ENCODE results near the gene WIPI1. TPM values are rescaled to one million over a fixed set of nuclear protein-coding genes. Genes with fewer than 3 reads are reported as not detected.
A peak's percentile ranks its signal among the peaks of the same experiment; 100 is the strongest.

Gene WIPI1
- total RNA-seq, 1 donor from 2014 or later: 37.3 TPM

- peak in 1 of 2 donors; percentile 67 for DNase-seq (ENCODE audit: extremely low spot score in 2 of 2)
- H3K36me3 ChIP-seq: no peaks in the 10 kb centered on the region
- H3K4me3 ChIP-seq: no peak overlapping the region
- peaks cover 44% of the 10 kb centered on the region for H3K4me1 ChIP-seq
- H3K27me3 ChIP-seq: no peaks in the 10 kb centered on the region
- TF ChIP-seq CTCF (IDR thresholded peaks at IDR 0.05) (no peak), POLR2A (IDR thresholded peaks at IDR 0.05) (no peak), POLR2AphosphoS5 (IDR thresholded peaks at IDR 0.05; ENCODE audit: insufficient read depth in 1 of 2, low read depth in 1 of 2) (no peak)
- H3K9me3 ChIP-seq: no peaks in the 10 kb centered on the region
- intact Hi-C loops (cut with DNase I): no loop called here
- peak overlapping the region; percentile 13 for H3K27ac ChIP-seq
Observed at GRCh38 chr17:68387435-68388218, 69.7 kb downstream of the WIPI1 start.

- intact Hi-C loops (cut with DNase I): no loop called here
- no peak for TF ChIP-seq POLR2AphosphoS5 (IDR thresholded peaks at IDR 0.05; ENCODE audit: insufficient read depth in 1 of 2, low read depth in 1 of 2)
- no peak for TF ChIP-seq POLR2A (IDR thresholded peaks at IDR 0.05)
- TF ChIP-seq CTCF (IDR thresholded peaks at IDR 0.05): no peak
- no peaks in the 10 kb centered on the region for H3K36me3 ChIP-seq
- peaks cover 53% of the 10 kb centered on the region for H3K4me1 ChIP-seq
- peak overlapping the region; percentile 73 for H3K27ac ChIP-seq
- no peaks in the 10 kb centered on the region for H3K9me3 ChIP-seq
- peak in 1 of 2 donors; percentile 80 for DNase-seq (ENCODE audit: extremely low spot score in 2 of 2)
- H3K4me3 ChIP-seq: no peak overlapping the region
- no peaks in the 10 kb centered on the region for H3K27me3 ChIP-seq
Observed at GRCh38 chr17:68385490-68386215, 71.6 kb downstream of the WIPI1 start.

GRCh38 chr17:68384941-68385340 lies 72.4 kb downstream of the WIPI1 start:
- no peaks in the 10 kb centered on the region for H3K36me3 ChIP-seq
- peak in 1 of 2 donors; percentile 87 for DNase-seq (ENCODE audit: extremely low spot score in 2 of 2)
- no peaks in the 10 kb centered on the region for H3K9me3 ChIP-seq
- peaks cover 54% of the 10 kb centered on the region for H3K4me1 ChIP-seq
- TF ChIP-seq POLR2A (IDR thresholded peaks at IDR 0.05) (no peak), POLR2AphosphoS5 (IDR thresholded peaks at IDR 0.05; ENCODE audit: insufficient read depth in 1 of 2, low read depth in 1 of 2) (no peak), CTCF (IDR thresholded peaks at IDR 0.05) (no peak)
- intact Hi-C loops (cut with DNase I): no loop called here
- no peaks in the 10 kb centered on the region for H3K27me3 ChIP-seq
- no peak overlapping the region for H3K4me3 ChIP-seq
- peak overlapping the region; percentile 73 for H3K27ac ChIP-seq

GRCh38 chr17:68384471-68384870 lies 72.8 kb downstream of the WIPI1 start:
- no peak overlapping the region for H3K4me3 ChIP-seq
- no peaks in the 10 kb centered on the region for H3K9me3 ChIP-seq
- DNase-seq (ENCODE audit: extremely low spot score in 2 of 2): no peak
- H3K27me3 ChIP-seq: no peaks in the 10 kb centered on the region
- peaks cover 58% of the 10 kb centered on the region for H3K4me1 ChIP-seq
- no peak for TF ChIP-seq CTCF (IDR thresholded peaks at IDR 0.05)
- no peak for TF ChIP-seq POLR2A (IDR thresholded peaks at IDR 0.05)
- no peak for TF ChIP-seq POLR2AphosphoS5 (IDR thresholded peaks at IDR 0.05; ENCODE audit: insufficient read depth in 1 of 2, low read depth in 1 of 2)
- peak overlapping the region; percentile 73 for H3K27ac ChIP-seq
- no peaks in the 10 kb centered on the region for H3K36me3 ChIP-seq
- intact Hi-C loops (cut with DNase I): no loop called here
